ENCODE measurements around the gene ZNF567. TPM values are rescaled to one million over a fixed set of nuclear protein-coding genes. Genes with fewer than 3 reads are reported as not detected.

The ZNF567 gene
- total RNA-seq: 5.6 and 7.6 TPM in 2 replicates

GRCh38 chr19:36687214-36688056 lies at the start of gene ZNF567:
ZNF567 (plus strand) TSS chr19:36687612; CDS start chr19:36694868, 7,256 bp downstream.

Other genes starting within 250 kb of the ZNF567 start
- 8.2 and 9.1 TPM in 2 replicates for gene ZNF566, start 198.1 kb upstream of the ZNF567 start, total RNA-seq
- 18.1 and 20.3 TPM in 2 replicates for gene ZNF260, start 159.3 kb upstream of the ZNF567 start, total RNA-seq
- 7.2 and 7.5 TPM in 2 replicates for gene ZNF529, start 114.3 kb upstream of the ZNF567 start, total RNA-seq
- gene ZNF382, start 82.3 kb upstream of the ZNF567 start, total RNA-seq: 7.3 and 7.5 TPM in 2 replicates
- gene ZNF461, start 20.8 kb upstream of the ZNF567 start, total RNA-seq: 4.6 and 7.2 TPM in 2 replicates
- 4.9 and 6.5 TPM in 2 replicates for gene ZNF850, start 85.2 kb downstream of the ZNF567 start, total RNA-seq
- gene ZNF790, start 150.8 kb downstream of the ZNF567 start, total RNA-seq: 6.5 and 8.4 TPM in 2 replicates
- gene ZNF345, start 163.3 kb downstream of the ZNF567 start, total RNA-seq: 3.3 and 3.8 TPM in 2 replicates
- gene ZNF829, start 228.7 kb downstream of the ZNF567 start, total RNA-seq: 1.3 and 2.3 TPM in 2 replicates
- gene ZNF568, start 228.7 kb downstream of the ZNF567 start, total RNA-seq: 6.5 and 7.7 TPM in 2 replicates

Measured in vein endothelial cell (primary cell).